Keratinocyte (primary cell): Measurements from ENCODE around the gene UBE2D3. TPM values are rescaled to one million over a fixed set of nuclear protein-coding genes. Genes with fewer than 3 reads are reported as not detected.

ENCODE experiments used
- DNase-seq: peaks from one replicate; pipeline ENCODE4 v3.0.0-alpha.2; 2011; ENCODE audit warnings: low read depth, missing footprints, low spot score
- FAIRE-seq: peaks from 2 replicates; lab custom pipeline; 2011; peaks lifted over from hg19 to GRCh38; lab: Jason Lieb, UNC
- H2AFZ ChIP-seq: 2 replicates; pipeline ENCODE4 v1.6.0; 2012; ENCODE audit warnings: low read length, control low read depth, inconsistent platforms; ENCODE audit not compliant: control insufficient read depth
- H3K27ac ChIP-seq: 2 replicates; pipeline ENCODE4 v1.5.1; 2011; ENCODE audit warnings: low read length; ENCODE audit not compliant: control insufficient read depth, insufficient read depth
- H3K27me3 ChIP-seq: 3 replicates; pipeline ENCODE4 v1.6.0; 2011; ENCODE audit warnings: low read length; ENCODE audit not compliant: control insufficient read depth, insufficient read depth; ENCODE audit errors: extremely low read depth
- H3K36me3 ChIP-seq, 2 experiments: 2 replicates in 1 of 2; 3 replicates in 1 of 2; pipeline ENCODE4 v1.5.1; 2011; ENCODE audit warnings: low read length in 2 of 2, mild to moderate bottlenecking in 1 of 2; ENCODE audit not compliant: control insufficient read depth in 2 of 2, insufficient read depth in 2 of 2; ENCODE audit errors: extremely low read depth in 1 of 2
- H3K4me1 ChIP-seq: 3 replicates; pipeline ENCODE4 v1.5.1; 2011; ENCODE audit warnings: low read length; ENCODE audit not compliant: control insufficient read depth, insufficient read depth; ENCODE audit errors: extremely low read depth
- H3K4me2 ChIP-seq: 3 replicates; pipeline ENCODE4 v1.6.0; 2011; ENCODE audit warnings: low read depth, low read length; ENCODE audit not compliant: control insufficient read depth, insufficient read depth; ENCODE audit errors: extremely low read depth
- H3K4me3 ChIP-seq, 3 experiments: fragments of 200-600 bp in 1 of 3; sonication (generic) in 1 of 3; 2 replicates in 2 of 3; 3 replicates in 1 of 3; pipeline ENCODE4 v1.5.1; 2011 to 2016; ENCODE audit warnings: low read length in 3 of 3, mild to moderate bottlenecking in 3 of 3, control low read depth in 2 of 3, inconsistent platforms in 1 of 3, low read depth in 1 of 3, mixed read lengths in 1 of 3, mixed run types in 1 of 3, moderate library complexity in 1 of 3; ENCODE audit not compliant: control insufficient read depth in 2 of 3, insufficient read depth in 2 of 3; ENCODE audit errors: extremely low read depth in 1 of 3
- H3K79me2 ChIP-seq: 2 replicates; pipeline ENCODE4 v1.6.0; 2012; ENCODE audit warnings: low read length; ENCODE audit not compliant: control insufficient read depth, insufficient read depth
- H3K9ac ChIP-seq: 3 replicates; pipeline ENCODE4 v1.6.0; 2011; ENCODE audit warnings: low read length; ENCODE audit not compliant: control insufficient read depth, insufficient read depth; ENCODE audit errors: extremely low read depth
- H3K9me1 ChIP-seq: 3 replicates; pipeline ENCODE4 v1.6.0; 2011; ENCODE audit warnings: low read length; ENCODE audit not compliant: control insufficient read depth, insufficient read depth; ENCODE audit errors: extremely low read depth
- H3K9me3 ChIP-seq: 2 replicates; pipeline ENCODE4 v1.5.1; 2012; ENCODE audit warnings: low read depth, low read length; ENCODE audit not compliant: control insufficient read depth
- H4K20me1 ChIP-seq: 3 replicates; pipeline ENCODE4 v1.6.0; 2011; ENCODE audit warnings: low read length; ENCODE audit not compliant: control insufficient read depth, insufficient read depth; ENCODE audit errors: extremely low read depth
- EZH2 ChIP-seq: IDR thresholded peaks from one replicate; pipeline ENCODE4 v1.6.1; 2012; ENCODE audit warnings: inconsistent platforms, mild to moderate bottlenecking, low read length, moderate library complexity
- dilution Hi-C: fragments of 300-500 bp; cut with MboI; formaldehyde crosslinking; loops from one replicate; pipeline ENCODE4 v1.7.0; 2020; ENCODE audit warnings: low sequenced_read_pairs; ENCODE audit not compliant: extremely low pct_ligation_motif_present
- polyA plus RNA-seq, 5 experiments: library from polyadenylated mRNA; depleted of rRNA in 3 of 5; stranded (reverse) in 3 of 5; stranded (forward) in 1 of 5; unstranded in 1 of 5; fragments of >200 nt; gene quantifications; 1 replicate in 1 of 5; 2 replicates in 3 of 5; 3 replicates in 1 of 5; pipeline versions ENCODE4 v1.2.1 to v1.2.3, GENCODE V29; 2011 to 2012; ENCODE audit warnings: missing spikeins in 2 of 5, low read depth in 1 of 5, low replicate concordance in 1 of 5
- TF ChIP-seq, protein P1 (sequence below), 3 experiments: IDR thresholded peaks in 1 of 3; conservative IDR thresholded peaks in 1 of 3; optimal IDR thresholded peaks in 1 of 3; 2 replicates in 2 of 3; 3 replicates in 1 of 3; pipeline versions ENCODE3 to v1.5.1; 2011; ENCODE audit warnings: low read length in 3 of 3, mild to moderate bottlenecking in 3 of 3, moderate library complexity in 2 of 3, control low read depth in 1 of 3, inconsistent platforms in 1 of 3; ENCODE audit not compliant: insufficient read depth in 2 of 3; ENCODE audit errors: extremely low read depth in 1 of 3

Gene UBE2D3
- polyA plus RNA-seq, 1 donor (not counting 4 experiments of a cell fraction or from before 2014, with no cell fraction given) = 567 TPM

DNA sequence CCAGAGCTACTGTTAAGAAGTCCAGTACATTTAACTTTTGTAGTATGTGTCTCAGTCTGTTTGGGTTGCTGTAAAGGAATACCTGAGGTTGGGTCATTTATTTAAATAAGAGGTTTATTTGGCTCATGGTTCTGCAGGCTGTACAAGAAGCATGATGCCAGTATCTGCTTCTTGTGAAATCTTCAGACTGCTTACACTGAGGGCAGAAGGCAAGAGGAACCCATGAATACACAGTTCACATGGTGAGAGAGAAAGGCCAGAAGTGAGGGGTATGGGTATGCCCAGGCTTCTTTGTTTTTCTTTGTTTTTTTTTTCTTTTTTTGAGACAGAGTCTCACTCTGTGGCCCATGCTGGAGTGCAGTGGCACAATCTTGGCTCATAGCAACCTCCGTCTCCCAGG is 35.4 kb upstream of the UBE2D3 start:
- FAIRE-seq (no peak), DNase-seq (no peak)
- Histone ChIP-seq H3K9ac (no peak overlapping the region), H3K9me3 (no peaks in the 10 kb centered on the region), H3K27ac (no peak overlapping the region), H3K4me3 (no peak overlapping the region), H4K20me1 (no peaks in the 10 kb centered on the region), H3K36me3 (no peaks in the 10 kb centered on the region), H3K4me2 (no peak overlapping the region), H3K79me2 (peaks cover 9% of the 10 kb centered on the region), H3K9me1 (no peaks in the 10 kb centered on the region), H2AFZ (no peak overlapping the region), H3K27me3 (no peaks in the 10 kb centered on the region), H3K4me1 (peaks cover 6% of the 10 kb centered on the region)
- no peak for TF ChIP-seq EZH2
- TF ChIP-seq, protein P1, sequence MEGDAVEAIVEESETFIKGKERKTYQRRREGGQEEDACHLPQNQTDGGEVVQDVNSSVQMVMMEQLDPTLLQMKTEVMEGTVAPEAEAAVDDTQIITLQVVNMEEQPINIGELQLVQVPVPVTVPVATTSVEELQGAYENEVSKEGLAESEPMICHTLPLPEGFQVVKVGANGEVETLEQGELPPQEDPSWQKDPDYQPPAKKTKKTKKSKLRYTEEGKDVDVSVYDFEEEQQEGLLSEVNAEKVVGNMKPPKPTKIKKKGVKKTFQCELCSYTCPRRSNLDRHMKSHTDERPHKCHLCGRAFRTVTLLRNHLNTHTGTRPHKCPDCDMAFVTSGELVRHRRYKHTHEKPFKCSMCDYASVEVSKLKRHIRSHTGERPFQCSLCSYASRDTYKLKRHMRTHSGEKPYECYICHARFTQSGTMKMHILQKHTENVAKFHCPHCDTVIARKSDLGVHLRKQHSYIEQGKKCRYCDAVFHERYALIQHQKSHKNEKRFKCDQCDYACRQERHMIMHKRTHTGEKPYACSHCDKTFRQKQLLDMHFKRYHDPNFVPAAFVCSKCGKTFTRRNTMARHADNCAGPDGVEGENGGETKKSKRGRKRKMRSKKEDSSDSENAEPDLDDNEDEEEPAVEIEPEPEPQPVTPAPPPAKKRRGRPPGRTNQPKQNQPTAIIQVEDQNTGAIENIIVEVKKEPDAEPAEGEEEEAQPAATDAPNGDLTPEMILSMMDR (optimal IDR thresholded peaks at IDR 0.05 in 1 of 3, IDR thresholded peaks at IDR 0.05 in 1 of 3, conservative IDR thresholded peaks at IDR 0.05 in 1 of 3; ENCODE audit: extremely low read depth in 1 of 3, insufficient read depth in 2 of 3, low read length in 3 of 3) = no peak
- dilution Hi-C loops = no loop called here

DNA sequence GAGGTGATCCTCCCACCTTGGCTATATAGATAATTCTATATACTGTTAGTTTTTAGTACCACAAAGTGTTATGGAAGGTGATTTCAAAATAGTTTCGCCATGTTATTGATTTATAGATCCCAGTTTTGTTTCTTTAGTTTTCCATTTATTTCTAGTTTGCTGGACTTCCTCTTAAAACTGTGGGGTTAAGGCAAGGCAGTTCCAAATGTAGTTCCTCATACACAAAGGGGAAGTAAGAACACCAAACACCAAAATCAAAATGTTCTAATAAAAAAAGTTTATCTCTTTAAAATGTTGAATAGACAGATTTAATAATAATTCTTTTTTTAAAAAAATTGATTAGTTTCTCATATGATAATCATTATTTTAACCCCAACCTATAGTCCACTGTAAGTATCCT is 34.7 kb upstream of the UBE2D3 start:
- Histone ChIP-seq H4K20me1 (no peaks in the 10 kb centered on the region), H3K9me3 (no peaks in the 10 kb centered on the region), H2AFZ (no peak overlapping the region), H3K9ac (no peak overlapping the region), H3K4me3 (no peak overlapping the region), H3K4me2 (no peak overlapping the region), H3K79me2 (peaks cover 5% of the 10 kb centered on the region), H3K36me3 (no peaks in the 10 kb centered on the region), H3K9me1 (no peaks in the 10 kb centered on the region), H3K27ac (no peak overlapping the region), H3K27me3 (no peaks in the 10 kb centered on the region), H3K4me1 (no peaks in the 10 kb centered on the region)
- TF ChIP-seq, protein P1 (optimal IDR thresholded peaks at IDR 0.05 in 1 of 3, IDR thresholded peaks at IDR 0.05 in 1 of 3, conservative IDR thresholded peaks at IDR 0.05 in 1 of 3; ENCODE audit: extremely low read depth in 1 of 3, insufficient read depth in 2 of 3, low read length in 3 of 3) = no peak
- TF ChIP-seq EZH2 = no peak
- FAIRE-seq = no peak
- DNase-seq = no peak
- dilution Hi-C loops = no loop called here
